Hepatocyte (in vitro differentiated cells): ENCODE results near the gene C6orf89.

Experiments
- EZH2 ChIP-seq: fragments of 200-600 bp; sonication (generic); IDR thresholded peaks from 2 replicates; pipeline ENCODE4 v1.6.1; 2016; ENCODE audit warnings: antibody characterized with exemption, mild to moderate bottlenecking, borderline replicate concordance
- EZH2phosphoT487 ChIP-seq: fragments of 200-600 bp; sonication (generic); IDR thresholded peaks from one replicate; pipeline ENCODE4 v1.6.1; 2018; ENCODE audit warnings: antibody characterized with exemption, mild to moderate bottlenecking, low read depth, moderate library complexity; ENCODE audit not compliant: unreplicated experiment, severe bottlenecking
- TF ChIP-seq, protein P1 (sequence below): fragments of 200-600 bp; sonication (generic); IDR thresholded peaks from 2 replicates; pipeline ENCODE4 v1.5.1; 2016; ENCODE audit warnings: antibody characterized with exemption, mild to moderate bottlenecking; ENCODE audit not compliant: poor library complexity

DNA sequence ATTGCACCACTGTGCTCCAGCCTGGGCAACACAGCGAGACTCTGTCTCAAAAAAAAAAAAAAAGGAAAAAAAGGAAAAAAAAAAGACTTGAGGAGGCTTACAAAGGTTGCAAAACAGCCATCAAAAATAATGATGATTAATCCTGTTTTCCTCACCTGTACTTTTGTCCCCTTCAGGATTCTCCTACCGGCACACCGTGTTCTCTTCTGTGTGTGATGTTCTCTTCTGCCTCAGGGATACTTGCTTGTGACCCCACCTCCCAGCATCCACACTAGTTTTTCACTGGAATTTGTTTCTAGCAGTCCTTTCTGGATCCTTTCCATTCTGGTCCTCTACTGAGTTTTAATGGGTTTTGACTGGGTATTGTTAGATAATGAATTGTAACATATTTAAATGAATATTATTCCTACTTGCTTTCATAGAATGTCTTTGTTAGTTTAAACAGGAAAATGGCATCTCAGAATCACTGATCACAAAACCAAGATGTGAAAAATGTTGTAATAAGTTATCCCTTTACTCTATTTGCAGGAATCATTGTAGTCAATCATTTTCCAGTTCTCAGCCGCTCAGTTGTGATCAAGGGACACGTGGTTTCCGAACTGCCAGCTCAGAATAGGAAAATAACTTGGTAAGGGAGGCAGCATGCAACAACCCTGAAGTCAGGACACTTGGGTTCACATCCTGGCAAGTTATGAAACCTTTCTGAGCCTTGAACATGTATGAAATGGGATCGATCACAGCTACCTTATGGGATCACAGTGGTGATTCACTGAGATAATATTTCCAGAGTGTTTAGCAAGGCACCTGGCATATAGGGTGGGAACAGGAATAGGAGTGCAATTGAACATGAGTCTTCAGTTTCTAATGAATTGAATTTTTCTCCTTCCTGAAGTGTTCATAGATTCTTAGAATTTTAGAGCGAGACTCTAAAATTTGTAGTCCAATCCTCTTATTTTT, 8.5 kb downstream of the C6orf89 start:
- TF ChIP-seq, protein P1, sequence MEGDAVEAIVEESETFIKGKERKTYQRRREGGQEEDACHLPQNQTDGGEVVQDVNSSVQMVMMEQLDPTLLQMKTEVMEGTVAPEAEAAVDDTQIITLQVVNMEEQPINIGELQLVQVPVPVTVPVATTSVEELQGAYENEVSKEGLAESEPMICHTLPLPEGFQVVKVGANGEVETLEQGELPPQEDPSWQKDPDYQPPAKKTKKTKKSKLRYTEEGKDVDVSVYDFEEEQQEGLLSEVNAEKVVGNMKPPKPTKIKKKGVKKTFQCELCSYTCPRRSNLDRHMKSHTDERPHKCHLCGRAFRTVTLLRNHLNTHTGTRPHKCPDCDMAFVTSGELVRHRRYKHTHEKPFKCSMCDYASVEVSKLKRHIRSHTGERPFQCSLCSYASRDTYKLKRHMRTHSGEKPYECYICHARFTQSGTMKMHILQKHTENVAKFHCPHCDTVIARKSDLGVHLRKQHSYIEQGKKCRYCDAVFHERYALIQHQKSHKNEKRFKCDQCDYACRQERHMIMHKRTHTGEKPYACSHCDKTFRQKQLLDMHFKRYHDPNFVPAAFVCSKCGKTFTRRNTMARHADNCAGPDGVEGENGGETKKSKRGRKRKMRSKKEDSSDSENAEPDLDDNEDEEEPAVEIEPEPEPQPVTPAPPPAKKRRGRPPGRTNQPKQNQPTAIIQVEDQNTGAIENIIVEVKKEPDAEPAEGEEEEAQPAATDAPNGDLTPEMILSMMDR, result no peak
- TF ChIP-seq EZH2phosphoT487, result no peak
- TF ChIP-seq EZH2, result no peak
